GM19452 (cell line): ENCODE measurements around the gene PLIN5.
"Not testable (repeated sequence)": the region's sequence is repeated elsewhere in the genome, so short reads cannot be mapped to it uniquely, and the experiment has no call there.

Experiments used
- ATAC-seq: cut with Tn5 transposase; IDR thresholded peaks from one replicate; pipeline ENCODE4 v1.9.1; 2021; ENCODE audit not compliant: unreplicated experiment

PLIN5 gene

GRCh38 chr19:4547303-4548237 lies 12.5 kb upstream of the PLIN5 start:
- no peak for ATAC-seq

- ATAC-seq: no peak
Observed at GRCh38 chr19:4543842-4544647, 9.0 kb upstream of the PLIN5 start.

- no peak for ATAC-seq
Observed at GRCh38 chr19:4542896-4543841, 8.1 kb upstream of the PLIN5 start.

GRCh38 chr19:4541806-4542145 lies 6.8 kb upstream of the PLIN5 start:
- not testable (repeated sequence) for ATAC-seq

- no peak for ATAC-seq
Observed at GRCh38 chr19:4541114-4541805, 6.2 kb upstream of the PLIN5 start.

GRCh38 chr19:4539693-4540581 lies 4.9 kb upstream of the PLIN5 start, which contains the start of gene LRG1:
LRG1 (minus strand) TSS chr19:4540036; CDS start chr19:4540013, 23 bp downstream.
- no peak for ATAC-seq

- no peak for ATAC-seq
Observed at GRCh38 chr19:4539169-4539692, 4.2 kb upstream of the PLIN5 start.

- no peak for ATAC-seq
Observed at GRCh38 chr19:4538601-4538954, 3.6 kb upstream of the PLIN5 start.

GRCh38 chr19:4537953-4538600 lies 3.1 kb upstream of the PLIN5 start:
- ATAC-seq: no peak

GRCh38 chr19:4536798-4537197 lies 1.8 kb upstream of the PLIN5 start:
- no peak for ATAC-seq

- ATAC-seq: no peak
Observed at GRCh38 chr19:4533835-4534424, 1.1 kb downstream of the PLIN5 start.

- no peak for ATAC-seq
Observed at GRCh38 chr19:4533334-4533733, 1.7 kb downstream of the PLIN5 start.

GRCh38 chr19:4531562-4532165 lies 3.4 kb downstream of the PLIN5 start:
- no peak for ATAC-seq

- ATAC-seq: no peak
Observed at GRCh38 chr19:4529924-4530522, 5.0 kb downstream of the PLIN5 start.

GRCh38 chr19:4528843-4529242 lies 6.2 kb downstream of the PLIN5 start:
- no peak for ATAC-seq

GRCh38 chr19:4527377-4527776 lies 7.6 kb downstream of the PLIN5 start:
- not testable (repeated sequence) for ATAC-seq

- no peak for ATAC-seq
Observed at GRCh38 chr19:4525563-4526002, 9.4 kb downstream of the PLIN5 start.
